GM06990 (cell line): ENCODE data around the gene SYCE1L.

Source experiments
- DNase-seq: peaks from one replicate; pipeline ENCODE4 v3.0.0-alpha.2; 2011; ENCODE audit not compliant: insufficient read length; ENCODE audit errors: extremely low read depth
- H3K27me3 ChIP-seq: replicated peaks from 2 replicates; pipeline ENCODE4 v1.6.0; 2011; ENCODE audit warnings: low read length; ENCODE audit not compliant: control insufficient read depth, insufficient read depth
- H3K36me3 ChIP-seq: 2 replicates; pipeline ENCODE4 v1.5.1; 2011; ENCODE audit warnings: low read length; ENCODE audit not compliant: control insufficient read depth, insufficient read depth
- H3K4me3 ChIP-seq: replicated peaks from 2 replicates; pipeline ENCODE4 v1.5.1; 2011; ENCODE audit warnings: low read depth, mild to moderate bottlenecking, control low read depth, low read length
- CTCF ChIP-seq: IDR thresholded peaks from 2 replicates; pipeline ENCODE4 v1.5.1; 2011; ENCODE audit warnings: low read length, control low read depth, mild to moderate bottlenecking, inconsistent platforms; ENCODE audit not compliant: insufficient read depth, poor library complexity, severe bottlenecking

The SYCE1L gene

GRCh38 chr16:77211880-77212740 lies 12.9 kb downstream of the SYCE1L start:
- H3K4me3 ChIP-seq, result peak overlapping the region; percentile 59
- no peak for TF ChIP-seq CTCF
- peak; percentile 76 for DNase-seq

GRCh38 chr16:77212741-77213541 lies 13.7 kb downstream of the SYCE1L start:
- Histone ChIP-seq H3K27me3 (no peaks in the 10 kb centered on the region), H3K36me3 (no peaks in the 10 kb centered on the region), H3K4me3 (peak overlapping the region; percentile 59)
- DNase-seq, result peak; percentile 59
- no peak for TF ChIP-seq CTCF

More at GRCh38 chr16:77211880-77212740, 12.9 kb downstream of the SYCE1L start:
- Histone ChIP-seq H3K36me3 (no peaks in the 10 kb centered on the region), H3K27me3 (no peaks in the 10 kb centered on the region)

- Histone ChIP-seq H3K4me3 (no peak overlapping the region), H3K36me3 (no peaks in the 10 kb centered on the region), H3K27me3 (no peaks in the 10 kb centered on the region)
- DNase-seq, result no peak
- no peak for TF ChIP-seq CTCF
Measured at GRCh38 chr16:77213542-77214106, 14.4 kb downstream of the SYCE1L start.

GRCh38 chr16:77214411-77215138 lies 15.4 kb downstream of the SYCE1L start:
- no peaks in the 10 kb centered on the region for H3K36me3 ChIP-seq
- H3K27me3 ChIP-seq, result no peaks in the 10 kb centered on the region
- no peak for TF ChIP-seq CTCF
- no peak for DNase-seq
- H3K4me3 ChIP-seq, result no peak overlapping the region

- DNase-seq, result no peak
- Histone ChIP-seq H3K36me3 (no peaks in the 10 kb centered on the region), H3K4me3 (no peak overlapping the region), H3K27me3 (no peaks in the 10 kb centered on the region)
- no peak for TF ChIP-seq CTCF
Measured at GRCh38 chr16:77219437-77219836, 20.2 kb downstream of the SYCE1L start.
